Pancreas (tissue), 10 donors: ENCODE measurements around the gene ATXN1. TPM values are rescaled to one million over a fixed set of nuclear protein-coding genes. Genes with fewer than 3 reads are reported as not detected.

Experiments
- ATAC-seq, 4 donors: fragments of 200-7000 bp; cut with Tn5 transposase; one replicate each; pipeline versions ENCODE4 v1.8.0 to v1.9.1; 2020; ENCODE audit warnings: mild to moderate bottlenecking in 4 of 4, moderate library complexity in 4 of 4
- DNase-seq, 6 donors: peaks; one replicate each; pipeline ENCODE4 v3.0.0-alpha.2; 2020
- FAIRE-seq: peaks from 2 replicates; lab custom pipeline; 2012; peaks lifted over from hg19 to GRCh38; lab: Jason Lieb, UNC
- H3K27ac ChIP-seq, 4 donors: fragments of 200-600 bp; sonication (generic); 1 replicate in 3 of 4; 2 replicates in 1 of 4; pipeline versions ENCODE4 v1.5.0 to v1.8.0; 2020
- H3K27me3 ChIP-seq, 4 donors: fragments of 200-600 bp; one replicate each; pipeline ENCODE4 v1.8.0; 2021
- H3K36me3 ChIP-seq, 3 donors: fragments of 200-600 bp; sonication (generic) in 1 of 3; one replicate each; pipeline versions ENCODE4 v1.5.0 to v1.8.0; 2020 to 2021
- H3K4me1 ChIP-seq, 3 donors: fragments of 200-600 bp; one replicate each; pipeline ENCODE4 v1.8.0; 2021
- H3K4me3 ChIP-seq, 4 donors: fragments of 200-600 bp; sonication (generic) in 2 of 4; one replicate each; pipeline versions ENCODE4 v1.5.0 to v1.8.0; 2020 to 2021
- H3K9me3 ChIP-seq, 4 donors: fragments of 200-600 bp; one replicate each; pipeline ENCODE4 v1.8.0; 2021
- WGBS, 2 donors: extraction: QIAGEN DNeasy Blood & Tissue Kit; methylation state at CpG; one replicate each; pipeline ENCODE4 v1.1.7; 2013; 5-methylcytosine and 5-hydroxymethylcytosine counted together
- intact Hi-C, 3 donors: fragments of 100-400 bp; cut with DNase I; formaldehyde crosslinking; loops; one replicate each; pipeline versions ENCODE4 v1.11.1 to v1.14.2; 2022
- polyA plus RNA-seq, 2 donors: library from polyadenylated mRNA; stranded (reverse); fragments of 200-250 nt; gene quantifications; one replicate each; pipeline ENCODE4 v1.2.3, GENCODE V29; 2013
- total RNA-seq, 6 donors: library from RNA; stranded (reverse); fragmentation: NEBNext Ultra II Directional in 4 of 6; extraction: Animal tissue kit (Norgen Biotek cat#: 25700) in 4 of 6; gene quantifications; one replicate each; pipeline versions ENCODE4 v1.2.1 to v1.2.4, GENCODE V29; 2021 to 2023
- TF ChIP-seq, protein P1 (sequence below), 4 donors: fragments of 200-600 bp; sonication (generic) in 3 of 4; IDR thresholded peaks; one replicate each; pipeline versions ENCODE4 v1.5.0 to v1.8.0; 2021; ENCODE audit warnings: antibody characterized with exemption in 4 of 4
- donor health status: healthy with polysubstance abuse.
- donor health status: DM: no; HTN: no; CAD: no; lungs with moderate emphysema.
- donor health status: DM: no; HTN: no; CAD: no.
- donor health status: control.
- donor health status: control.
- donor health status: Bipolar disorder and iron deficiency.
- donor health status: DM: yes; HTN: yes; CAD: no.
- donor health status: DM: no; HTN: no; CAD: no.
- donor health status: DM: no; HTN: no; CAD: no.
- donor health status: DM: yes; HTN: yes; CAD: no.

ATXN1 gene
- total and polyA plus RNA-seq, 8 donors: 4.9 to 38.6 (median 20.5) TPM

- H3K4me3 ChIP-seq: no peak overlapping the region
- FAIRE-seq: no peak
- intact Hi-C loops: no loop called here
- ATAC-seq: no peak
- H3K4me1 ChIP-seq: peaks cover 0 to 8% (median 6%) of the 10 kb centered on the region in 3 donors
- 89 to 95% methylated on average over 2 of the region's 2 CpGs for WGBS, 2 donors
- DNase-seq: no peak
- no peaks in the 10 kb centered on the region for H3K9me3 ChIP-seq
- TF ChIP-seq, protein P1, sequence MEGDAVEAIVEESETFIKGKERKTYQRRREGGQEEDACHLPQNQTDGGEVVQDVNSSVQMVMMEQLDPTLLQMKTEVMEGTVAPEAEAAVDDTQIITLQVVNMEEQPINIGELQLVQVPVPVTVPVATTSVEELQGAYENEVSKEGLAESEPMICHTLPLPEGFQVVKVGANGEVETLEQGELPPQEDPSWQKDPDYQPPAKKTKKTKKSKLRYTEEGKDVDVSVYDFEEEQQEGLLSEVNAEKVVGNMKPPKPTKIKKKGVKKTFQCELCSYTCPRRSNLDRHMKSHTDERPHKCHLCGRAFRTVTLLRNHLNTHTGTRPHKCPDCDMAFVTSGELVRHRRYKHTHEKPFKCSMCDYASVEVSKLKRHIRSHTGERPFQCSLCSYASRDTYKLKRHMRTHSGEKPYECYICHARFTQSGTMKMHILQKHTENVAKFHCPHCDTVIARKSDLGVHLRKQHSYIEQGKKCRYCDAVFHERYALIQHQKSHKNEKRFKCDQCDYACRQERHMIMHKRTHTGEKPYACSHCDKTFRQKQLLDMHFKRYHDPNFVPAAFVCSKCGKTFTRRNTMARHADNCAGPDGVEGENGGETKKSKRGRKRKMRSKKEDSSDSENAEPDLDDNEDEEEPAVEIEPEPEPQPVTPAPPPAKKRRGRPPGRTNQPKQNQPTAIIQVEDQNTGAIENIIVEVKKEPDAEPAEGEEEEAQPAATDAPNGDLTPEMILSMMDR (IDR thresholded peaks at IDR 0.05): no peak
- H3K27ac ChIP-seq: no peak overlapping the region
- H3K27me3 ChIP-seq: no peaks in the 10 kb centered on the region
- no peaks in the 10 kb centered on the region for H3K36me3 ChIP-seq
Measured at GRCh38 chr6:16436550-16436949, 324.7 kb downstream of the ATXN1 start.

- FAIRE-seq: no peak
- Histone ChIP-seq H3K27me3 (no peaks in the 10 kb centered on the region), H3K4me3 (no peak overlapping the region), H3K27ac (no peak overlapping the region), H3K36me3 (no peaks in the 10 kb centered on the region), H3K9me3 (no peaks in the 10 kb centered on the region), H3K4me1 (peaks cover 0 to 8% (median 6%) of the 10 kb centered on the region in 3 donors)
- intact Hi-C loops: no loop called here
- ATAC-seq: no peak
- 96 to 99% methylated on average over 4 of the region's 4 CpGs for WGBS, 2 donors
- no peak for DNase-seq
- TF ChIP-seq, protein P1 (IDR thresholded peaks at IDR 0.05): no peak
Measured at GRCh38 chr6:16434885-16435284, 326.4 kb downstream of the ATXN1 start.

- Histone ChIP-seq H3K9me3 (no peaks in the 10 kb centered on the region), H3K27me3 (no peaks in the 10 kb centered on the region), H3K4me3 (no peak overlapping the region), H3K4me1 (peaks cover 0 to 8% (median 6%) of the 10 kb centered on the region in 3 donors), H3K27ac (no peak overlapping the region), H3K36me3 (no peaks in the 10 kb centered on the region)
- DNase-seq: no peak
- no peak for ATAC-seq
- WGBS, 2 donors: 91 to 93% methylated on average over 11 of the region's 11 CpGs
- FAIRE-seq: no peak
- intact Hi-C loops: no loop called here
- TF ChIP-seq, protein P1 (IDR thresholded peaks at IDR 0.05): no peak
Measured at GRCh38 chr6:16433338-16433890, 327.8 kb downstream of the ATXN1 start.

GRCh38 chr6:16432075-16433032, 328.9 kb downstream of the ATXN1 start:
- intact Hi-C loops: no loop called here
- H3K27me3 ChIP-seq: no peaks in the 10 kb centered on the region
- TF ChIP-seq, protein P1 (IDR thresholded peaks at IDR 0.05): no peak
- WGBS, 2 donors: 73 to 78% methylated on average over 6 of the region's 6 CpGs
- DNase-seq: peak in 1 of 6 donors; percentile 39
- no peak overlapping the region for H3K27ac ChIP-seq
- H3K4me3 ChIP-seq: no peak overlapping the region
- no peaks in the 10 kb centered on the region for H3K9me3 ChIP-seq
- H3K36me3 ChIP-seq: no peaks in the 10 kb centered on the region
- FAIRE-seq: no peak
- ATAC-seq: peak in 3 of 4 donors; percentile 30 to 75 (median 48)
- peaks cover 0 to 8% (median 6%) of the 10 kb centered on the region in 3 donors for H3K4me1 ChIP-seq
